Activated CD4-positive, alpha-beta T cell treated with anti-CD3 and anti-CD28 coated beads, Interleukin-2, Interleukin-6, amounts not matched to agents 100 ng/mL and 50 ng/mL, durations not matched to agents 16 hours and 8 hours (primary cell): Measurements from ENCODE around the gene ANKRD29.
"Not testable (repeated sequence)": the region's sequence is repeated elsewhere in the genome, so short reads cannot be mapped to it uniquely, and the experiment has no call there.

Source experiments
- DNase-seq: peaks from one replicate; pipeline ENCODE4 v3.0.0-alpha.2; 2020

The ANKRD29 gene

DNA sequence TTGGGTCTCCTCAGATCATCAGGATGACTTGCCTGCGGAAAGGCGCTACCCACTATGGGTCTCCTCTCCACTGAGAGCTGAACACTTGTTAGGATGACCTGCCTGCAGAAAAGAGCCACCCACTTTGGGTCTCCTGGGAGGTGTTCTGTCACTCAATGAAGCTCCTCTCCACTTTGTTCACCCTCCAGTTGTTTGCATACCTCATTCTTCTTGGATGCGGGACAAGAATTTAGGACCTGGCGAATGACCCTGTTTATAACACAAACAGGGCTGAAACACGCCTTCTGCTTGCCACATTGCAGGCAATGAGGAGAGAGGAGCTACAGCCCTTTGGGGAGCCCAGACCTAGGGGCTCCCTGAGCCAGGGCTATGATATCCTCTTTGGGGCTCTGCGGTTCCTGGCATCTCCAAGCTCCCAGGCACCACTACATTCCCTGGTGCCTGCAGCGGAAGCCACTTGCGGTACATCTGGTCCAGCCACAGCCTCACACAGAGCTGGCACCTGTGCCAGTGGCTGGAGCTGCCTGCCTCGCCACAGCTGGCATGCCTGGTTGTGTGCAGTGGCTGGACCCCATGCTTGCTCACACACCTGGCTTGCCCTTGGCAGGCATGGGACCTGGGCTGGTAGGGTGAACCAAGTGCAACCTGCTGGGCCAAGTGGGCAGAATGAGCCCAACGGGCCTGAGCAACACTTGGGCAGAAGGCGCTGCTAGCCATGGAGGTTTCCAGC, 20.6 kb downstream of the ANKRD29 start:
- no peak for DNase-seq

DNA sequence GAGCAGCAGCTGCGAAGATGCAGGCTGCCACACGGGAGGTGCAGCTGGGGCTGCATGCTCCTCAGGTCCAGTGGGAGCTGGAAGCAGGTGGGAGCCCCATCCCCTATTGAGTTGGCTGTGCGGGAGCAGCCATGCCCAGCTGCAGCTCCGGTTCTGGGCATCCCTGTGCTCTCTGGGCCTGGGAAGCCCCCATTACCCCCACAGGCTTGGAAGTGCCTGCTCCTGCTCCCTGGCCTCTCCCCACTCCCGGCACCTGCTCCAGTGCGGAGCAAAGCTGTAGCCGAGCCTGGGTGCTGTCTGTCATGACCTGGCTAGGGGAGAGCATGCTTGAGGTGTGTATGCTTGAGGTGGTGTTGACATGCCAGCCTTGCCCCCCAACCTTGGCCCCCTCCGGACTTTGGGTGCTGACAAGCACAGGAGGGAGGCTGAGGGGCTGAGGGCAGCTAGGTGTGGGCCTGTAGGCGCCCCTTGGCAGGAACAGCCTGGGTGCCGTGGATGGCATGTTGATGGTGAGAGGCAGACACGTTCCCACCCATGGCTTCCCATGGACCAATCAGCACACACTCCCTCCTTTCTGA, 21.5 kb downstream of the ANKRD29 start:
- no peak for DNase-seq

DNA sequence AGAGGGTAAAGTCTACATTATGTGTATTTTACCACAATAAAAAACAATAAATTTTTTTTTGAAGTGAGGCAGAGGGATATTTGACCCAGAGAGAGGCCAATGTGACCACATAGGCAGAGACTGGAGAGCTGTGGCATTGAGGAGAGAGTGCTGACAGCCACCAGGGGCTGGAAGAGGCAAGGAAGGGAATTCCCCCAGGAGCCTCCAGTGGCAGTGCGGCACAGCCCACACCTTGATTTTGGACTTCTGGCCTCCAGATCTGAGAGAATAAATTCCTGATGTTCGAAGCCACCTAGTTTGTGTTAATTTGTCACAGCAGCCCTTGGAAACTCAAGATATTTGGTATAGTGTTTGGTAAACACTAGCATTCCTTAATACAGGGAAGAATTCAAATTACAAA, 22.7 kb downstream of the ANKRD29 start:
- no peak for DNase-seq

- DNase-seq: not testable (repeated sequence)
Observed at GRCh38 chr18:23636433-23636832, 26.3 kb downstream of the ANKRD29 start.

DNA sequence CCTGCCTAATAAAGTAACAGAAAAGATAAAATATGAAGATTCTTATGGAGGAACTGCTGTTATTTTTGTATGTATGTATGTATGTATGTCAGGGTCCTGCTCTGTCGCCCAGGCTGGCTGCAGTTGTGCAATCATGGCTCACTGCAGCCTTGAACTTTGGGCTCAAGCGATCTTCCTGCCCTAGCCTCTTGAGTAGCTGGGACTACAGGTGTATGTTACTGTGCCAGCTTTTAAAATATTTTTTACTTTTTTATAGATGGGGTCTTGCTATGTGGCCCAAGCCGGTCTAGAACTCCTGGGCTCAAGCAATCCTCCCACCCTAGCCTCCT, 26.7 kb downstream of the ANKRD29 start:
- DNase-seq: no peak

GRCh38 chr18:23635283-23636070, 27.2 kb downstream of the ANKRD29 start:
- DNase-seq: no peak

GRCh38 chr18:23634692-23635091, 28.0 kb downstream of the ANKRD29 start:
- DNase-seq: peak; percentile 6

GRCh38 chr18:23632615-23633014, 30.1 kb downstream of the ANKRD29 start:
- DNase-seq: no peak

DNA sequence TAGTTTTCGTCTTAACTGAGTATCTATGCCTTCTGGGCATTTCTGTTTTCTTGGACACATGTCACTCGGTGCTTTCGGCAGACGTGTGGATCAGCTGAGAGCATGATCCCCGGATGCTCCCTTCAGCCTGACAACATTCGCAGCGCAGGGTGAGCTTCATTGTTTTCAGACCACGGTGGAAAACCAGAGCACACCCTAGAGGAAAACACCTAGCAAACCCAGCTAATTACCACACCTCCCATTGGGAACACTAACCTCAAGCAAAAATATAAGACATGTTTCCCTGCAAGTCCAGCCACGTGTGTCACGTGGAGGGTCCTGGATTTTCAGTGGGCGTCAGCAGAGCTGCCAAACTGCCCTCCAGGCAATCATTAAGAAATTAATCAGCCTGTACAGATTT, 31.0 kb downstream of the ANKRD29 start:
- no peak for DNase-seq

DNA sequence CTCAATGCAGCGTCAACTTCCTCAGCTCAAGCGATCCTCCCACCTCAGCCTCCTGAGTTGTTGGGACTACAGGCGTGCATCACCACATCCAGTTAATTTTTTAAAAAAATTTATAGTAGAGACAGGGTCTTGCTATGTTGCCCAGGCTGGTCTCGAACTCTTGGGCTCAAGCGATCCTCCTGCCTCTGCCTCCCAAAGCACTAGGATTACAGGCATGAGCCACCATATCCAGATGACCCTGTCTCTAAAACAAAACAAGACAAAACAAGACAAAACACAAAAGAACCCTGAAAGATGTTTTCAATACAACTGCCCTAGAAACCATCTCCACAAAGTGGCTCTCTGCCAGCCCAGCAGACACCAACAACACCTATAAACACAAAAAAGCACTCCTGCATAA, 31.4 kb downstream of the ANKRD29 start:
- no peak for DNase-seq

- no peak for DNase-seq
Observed at GRCh38 chr18:23629444-23629946, 33.2 kb downstream of the ANKRD29 start.

GRCh38 chr18:23627970-23628369, 34.7 kb downstream of the ANKRD29 start:
- no peak for DNase-seq

DNA sequence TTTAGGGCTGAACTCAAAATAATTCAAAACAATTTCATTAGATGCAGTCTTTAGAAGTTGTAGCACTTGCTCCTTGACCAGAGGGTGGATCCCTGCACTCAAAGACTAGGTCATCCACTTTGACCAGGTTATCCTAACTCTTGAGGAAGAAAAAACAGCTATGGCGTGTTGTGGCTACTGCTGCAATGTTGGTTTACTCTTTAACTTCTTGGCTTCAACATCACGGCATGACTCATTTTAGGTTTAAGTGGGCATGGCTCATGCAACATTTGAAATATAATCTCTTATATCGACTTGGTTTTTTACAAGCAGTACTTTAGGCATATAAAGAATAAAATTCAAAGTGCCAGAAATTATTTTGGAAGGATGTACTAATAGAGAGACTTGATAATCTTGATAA, 35.4 kb downstream of the ANKRD29 start:
- DNase-seq: no peak

DNA sequence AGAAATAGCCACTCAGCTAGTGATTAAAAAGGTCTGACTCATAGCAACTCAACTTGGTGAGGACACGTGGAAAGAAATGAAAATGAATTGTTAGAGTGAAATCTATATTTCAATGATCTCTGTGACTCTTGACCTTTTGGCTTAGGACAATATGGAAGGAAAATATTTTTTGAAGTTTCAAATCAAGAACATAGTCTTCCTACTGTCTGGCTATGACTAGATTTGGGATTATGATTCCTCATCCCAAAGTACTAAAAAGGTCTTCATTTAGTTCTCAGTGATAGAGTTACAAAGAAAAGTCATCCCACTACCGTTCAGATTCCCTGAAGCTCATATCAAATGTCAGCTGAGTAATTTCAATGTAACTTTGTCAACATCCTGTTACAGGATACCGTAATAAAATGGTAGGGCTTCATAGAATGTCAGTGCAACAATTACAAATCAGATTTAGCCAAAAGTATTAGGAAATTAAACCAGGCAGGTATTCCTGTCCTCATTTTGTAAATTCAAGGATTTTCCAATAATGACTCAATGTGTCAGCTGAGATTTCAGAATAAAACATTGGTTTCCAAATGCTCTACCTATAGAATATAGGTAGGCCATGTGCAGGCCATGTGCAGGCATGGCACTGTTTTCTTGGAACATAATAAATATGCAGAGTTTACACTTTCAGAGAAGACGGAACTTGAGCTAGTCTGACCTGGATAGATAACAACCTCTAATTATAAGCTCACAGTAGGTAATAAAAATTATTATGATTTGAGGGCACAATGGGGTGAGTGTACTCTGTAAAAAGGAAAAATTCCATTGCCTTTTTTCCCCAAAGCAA, 36.0 kb downstream of the ANKRD29 start:
- no peak for DNase-seq

DNA sequence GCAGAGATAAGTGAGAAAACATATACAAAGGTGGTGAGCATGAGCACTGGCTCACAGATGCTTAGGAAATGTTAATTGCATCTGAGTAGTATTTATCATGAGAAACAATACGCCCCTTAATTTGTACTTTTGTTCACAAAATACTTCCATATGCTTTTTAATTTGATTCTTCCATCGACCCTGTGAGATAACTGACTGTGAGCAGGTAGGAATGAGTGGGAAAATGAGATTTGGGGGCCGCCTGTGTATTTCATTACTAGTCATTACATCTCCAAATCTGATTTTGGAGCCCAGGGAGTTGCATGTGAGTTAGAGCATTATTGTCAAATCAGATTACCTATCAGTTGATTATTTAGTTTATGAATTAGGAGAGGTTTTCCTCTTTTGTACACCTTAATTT, 39.7 kb downstream of the ANKRD29 start:
- DNase-seq: no peak

DNA sequence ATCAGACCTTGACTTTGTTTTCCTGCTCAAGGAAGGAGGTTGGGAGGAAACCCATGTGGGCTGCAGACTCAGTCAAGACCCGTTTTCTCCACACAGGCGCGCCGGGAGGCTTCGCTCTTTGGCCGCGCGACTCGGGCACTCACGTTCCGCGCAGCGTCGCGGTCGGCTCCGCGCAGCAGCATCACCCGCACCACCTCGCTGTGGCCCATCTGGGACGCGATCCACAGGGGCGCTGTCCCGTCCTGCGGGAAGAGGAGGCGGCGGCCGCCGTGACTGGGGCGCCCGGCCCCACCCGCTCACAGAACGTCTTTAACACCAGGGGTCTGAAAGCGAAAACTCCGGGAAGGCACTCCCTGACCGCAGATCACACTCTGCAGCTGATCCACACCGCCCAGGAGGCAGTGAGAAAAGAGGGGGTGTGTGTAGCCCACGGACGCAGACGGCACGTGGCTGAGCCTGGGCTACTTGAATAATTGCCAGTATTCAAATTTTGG, 43.3 kb downstream of the ANKRD29 start:
- DNase-seq: peak; percentile 5

- DNase-seq: no peak
Observed at GRCh38 chr18:23618862-23619387, 43.8 kb downstream of the ANKRD29 start.

GRCh38 chr18:23617412-23618014, 45.2 kb downstream of the ANKRD29 start:
- no peak for DNase-seq

DNA sequence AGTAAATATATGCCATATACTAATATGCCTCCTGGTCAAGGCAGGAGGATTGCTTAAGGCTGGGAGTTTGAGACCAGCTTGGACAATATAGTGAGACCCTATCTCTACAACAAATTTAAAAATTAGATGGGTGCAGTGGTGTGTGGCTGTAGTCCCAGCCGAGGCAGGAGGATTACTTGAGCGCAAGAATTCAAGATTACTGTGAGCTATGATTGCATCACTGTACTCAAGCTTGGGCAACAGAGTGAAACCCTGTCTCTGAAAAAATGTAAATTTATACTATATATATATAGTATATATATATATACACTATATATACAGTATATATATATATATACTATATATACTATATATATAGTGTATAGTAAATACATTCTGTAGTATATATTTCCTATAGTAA, 46.5 kb downstream of the ANKRD29 start:
- no peak for DNase-seq

GRCh38 chr18:23614891-23615290, 47.8 kb downstream of the ANKRD29 start:
- no peak for DNase-seq

DNA sequence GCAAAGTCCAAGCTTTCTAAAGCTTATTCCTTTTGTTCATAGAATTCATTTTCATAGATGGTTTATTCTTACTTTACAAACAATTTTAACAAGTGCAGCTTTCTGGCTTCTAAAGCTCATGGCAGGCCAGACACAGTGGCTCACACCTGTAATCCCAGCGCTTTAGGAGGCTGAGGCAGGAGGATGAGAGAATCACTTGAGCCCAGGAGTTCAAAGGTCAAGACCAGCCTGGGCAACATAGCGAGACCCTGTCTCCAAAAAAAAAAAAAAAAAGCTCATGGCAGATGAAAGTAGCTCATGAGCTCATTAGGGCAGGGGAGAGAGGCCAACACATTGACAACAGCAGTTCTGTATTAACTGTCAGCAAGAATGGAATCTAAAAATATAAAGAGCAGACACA, 48.3 kb downstream of the ANKRD29 start:
- DNase-seq: no peak

GRCh38 chr18:23613091-23613475, 49.6 kb downstream of the ANKRD29 start:
- DNase-seq: not testable (repeated sequence)
